Nephron progenitor cell (in vitro differentiated cells): ENCODE measurements around the gene DGKE.

Experiments
- DNase-seq: peaks from one replicate; pipeline ENCODE4 v3.0.0; 2021
- H3K27ac Mint-ChIP-seq: 2 replicates; pipeline ENCODE4 v1.8.0; 2021; ENCODE audit warnings: mild to moderate bottlenecking, moderate library complexity, mixed read lengths
- H3K27me3 Mint-ChIP-seq: 2 replicates; pipeline ENCODE4 v1.8.0; 2021; ENCODE audit warnings: mild to moderate bottlenecking, low read depth, mixed read lengths; ENCODE audit not compliant: poor library complexity
- H3K36me3 Mint-ChIP-seq: 2 replicates; pipeline ENCODE4 v1.8.0; 2021; ENCODE audit warnings: low read depth, mixed read lengths
- H3K4me1 Mint-ChIP-seq: 2 replicates; pipeline ENCODE4 v1.8.0; 2021; ENCODE audit warnings: mixed read lengths
- H3K4me3 Mint-ChIP-seq: 2 replicates; pipeline ENCODE4 v1.8.0; 2021; ENCODE audit warnings: mild to moderate bottlenecking, moderate library complexity, mixed read lengths
- H3K9me3 Mint-ChIP-seq: 2 replicates; pipeline ENCODE4 v1.8.0; 2021; ENCODE audit warnings: mild to moderate bottlenecking, moderate library complexity, mixed read lengths
- TF ChIP-seq, protein P1 (sequence below): fragments of 200-600 bp; sonication (generic); IDR thresholded peaks from 2 replicates; pipeline ENCODE4 v1.5.0; 2021; ENCODE audit warnings: antibody characterized with exemption

Gene DGKE

DNA sequence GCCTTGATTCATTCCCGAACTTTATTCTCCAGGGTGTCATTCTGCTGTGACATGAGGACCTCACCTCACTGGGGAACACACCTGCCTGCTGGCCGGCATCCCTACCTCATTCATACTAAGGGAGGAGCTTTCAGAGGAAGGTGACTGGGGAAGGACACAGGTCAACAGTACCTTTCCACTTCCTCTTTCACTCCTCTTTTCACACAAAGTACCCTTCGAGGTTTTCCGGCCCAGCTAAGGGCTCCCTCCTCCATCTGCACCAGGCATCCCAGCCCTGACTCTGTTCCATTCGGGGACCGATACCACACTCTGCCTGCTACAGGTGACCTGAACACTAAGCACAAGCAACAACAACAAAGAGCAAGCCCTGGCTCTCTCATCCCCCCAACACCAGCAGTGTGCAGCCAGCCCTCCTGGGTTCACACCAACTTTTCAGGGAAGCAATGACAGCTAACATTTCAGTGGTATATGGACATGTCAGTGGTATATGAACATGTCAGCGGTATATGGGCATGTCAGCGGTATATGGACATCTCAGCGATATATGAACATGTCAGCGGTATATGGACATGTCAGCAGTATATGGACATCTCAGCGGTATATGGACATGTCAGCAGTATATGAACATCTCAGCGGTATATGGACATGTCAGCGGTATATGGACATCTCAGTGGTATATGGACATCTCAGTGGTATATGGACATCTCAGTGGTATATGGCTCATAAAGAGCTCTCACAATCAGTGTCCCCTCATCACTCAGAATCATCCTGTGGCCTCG, 63.9 kb downstream of the DGKE start:
- Mint-ChIP-seq H3K4me1 (peaks cover 77% of the 10 kb centered on the region), H3K27ac (no peak overlapping the region), H3K9me3 (no peaks in the 10 kb centered on the region), H3K4me3 (no peak overlapping the region), H3K36me3 (peaks cover 41% of the 10 kb centered on the region), H3K27me3 (peaks cover 2% of the 10 kb centered on the region)
- TF ChIP-seq, protein P1, sequence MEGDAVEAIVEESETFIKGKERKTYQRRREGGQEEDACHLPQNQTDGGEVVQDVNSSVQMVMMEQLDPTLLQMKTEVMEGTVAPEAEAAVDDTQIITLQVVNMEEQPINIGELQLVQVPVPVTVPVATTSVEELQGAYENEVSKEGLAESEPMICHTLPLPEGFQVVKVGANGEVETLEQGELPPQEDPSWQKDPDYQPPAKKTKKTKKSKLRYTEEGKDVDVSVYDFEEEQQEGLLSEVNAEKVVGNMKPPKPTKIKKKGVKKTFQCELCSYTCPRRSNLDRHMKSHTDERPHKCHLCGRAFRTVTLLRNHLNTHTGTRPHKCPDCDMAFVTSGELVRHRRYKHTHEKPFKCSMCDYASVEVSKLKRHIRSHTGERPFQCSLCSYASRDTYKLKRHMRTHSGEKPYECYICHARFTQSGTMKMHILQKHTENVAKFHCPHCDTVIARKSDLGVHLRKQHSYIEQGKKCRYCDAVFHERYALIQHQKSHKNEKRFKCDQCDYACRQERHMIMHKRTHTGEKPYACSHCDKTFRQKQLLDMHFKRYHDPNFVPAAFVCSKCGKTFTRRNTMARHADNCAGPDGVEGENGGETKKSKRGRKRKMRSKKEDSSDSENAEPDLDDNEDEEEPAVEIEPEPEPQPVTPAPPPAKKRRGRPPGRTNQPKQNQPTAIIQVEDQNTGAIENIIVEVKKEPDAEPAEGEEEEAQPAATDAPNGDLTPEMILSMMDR = no peak
- DNase-seq = no peak

DNA sequence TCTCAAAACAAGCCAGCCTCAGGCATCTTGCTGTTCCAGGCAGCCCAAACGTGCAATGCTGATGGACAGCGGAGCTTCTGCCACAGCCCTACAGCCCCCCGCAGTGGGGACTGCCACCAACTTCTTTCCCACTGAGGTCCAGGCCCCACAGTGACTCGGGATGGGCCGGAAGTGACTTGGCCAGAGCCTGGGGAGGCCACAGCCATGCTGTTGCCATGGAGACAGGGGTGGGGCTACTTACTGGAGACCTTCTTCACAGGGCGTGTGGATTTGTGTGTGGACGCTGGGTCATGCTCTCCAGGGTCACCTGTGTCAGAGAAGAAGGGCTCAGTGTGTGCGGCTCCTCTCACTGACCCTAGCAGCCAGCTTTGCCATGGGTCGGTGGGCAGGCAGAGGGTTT, 64.9 kb downstream of the DGKE start:
- Mint-ChIP-seq H3K27ac (peak overlapping the region; percentile 65), H3K4me1 (peaks cover 69% of the 10 kb centered on the region), H3K27me3 (peaks cover 2% of the 10 kb centered on the region), H3K9me3 (no peaks in the 10 kb centered on the region), H3K4me3 (no peak overlapping the region), H3K36me3 (peaks cover 46% of the 10 kb centered on the region)
- peak; percentile 20 for DNase-seq
- TF ChIP-seq, protein P1 = no peak

DNA sequence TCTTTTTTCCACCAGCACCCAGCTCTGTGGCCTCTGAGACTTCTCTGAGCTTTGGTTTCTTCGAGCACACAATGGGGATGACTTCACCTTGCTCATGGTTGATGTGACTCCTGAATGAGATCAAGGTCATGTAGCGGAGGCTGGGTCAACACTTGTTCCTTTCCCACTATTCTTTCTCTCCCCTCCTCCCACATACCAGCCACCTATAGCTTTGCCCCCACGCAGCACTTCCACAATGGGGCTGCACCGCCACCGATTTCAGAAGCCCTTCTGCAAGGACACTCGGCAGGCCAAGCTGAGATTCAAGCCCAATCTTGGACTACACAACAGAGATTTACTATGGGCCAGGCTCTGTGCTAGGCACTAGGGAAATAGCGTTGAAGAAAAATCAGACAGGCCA, 65.5 kb downstream of the DGKE start:
- peaks cover 66% of the 10 kb centered on the region for H3K4me1 Mint-ChIP-seq
- peaks cover 5% of the 10 kb centered on the region for H3K9me3 Mint-ChIP-seq
- H3K4me3 Mint-ChIP-seq = no peak overlapping the region
- H3K27me3 Mint-ChIP-seq = peaks cover 2% of the 10 kb centered on the region
- no peak for DNase-seq
- TF ChIP-seq, protein P1 = no peak
- H3K27ac Mint-ChIP-seq = peak overlapping the region; percentile 65
- H3K36me3 Mint-ChIP-seq = peaks cover 50% of the 10 kb centered on the region

DNA sequence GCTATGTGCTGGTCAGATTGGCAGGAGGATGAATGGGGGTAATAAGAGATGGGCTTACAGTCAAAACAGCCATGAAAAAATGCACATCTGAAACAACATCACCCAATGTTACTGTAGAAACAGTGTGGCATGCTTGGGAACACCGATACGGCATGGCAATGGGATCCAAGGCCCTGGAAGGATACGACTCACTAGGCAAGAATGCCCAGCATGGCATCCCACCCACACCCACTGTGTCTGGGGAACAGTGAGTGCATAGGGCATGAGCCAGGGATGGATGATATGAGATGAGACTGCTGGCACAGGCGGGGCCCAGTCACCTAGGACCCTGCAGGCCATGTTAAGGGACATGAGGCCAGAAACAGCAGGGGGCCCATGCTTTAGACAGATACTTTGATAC, 68.4 kb downstream of the DGKE start:
- TF ChIP-seq, protein P1 = no peak
- no peak for DNase-seq
- Mint-ChIP-seq H3K36me3 (peaks cover 64% of the 10 kb centered on the region), H3K9me3 (peaks cover 6% of the 10 kb centered on the region), H3K27me3 (no peaks in the 10 kb centered on the region), H3K4me3 (no peak overlapping the region), H3K4me1 (peaks cover 44% of the 10 kb centered on the region), H3K27ac (no peak overlapping the region)

DNA sequence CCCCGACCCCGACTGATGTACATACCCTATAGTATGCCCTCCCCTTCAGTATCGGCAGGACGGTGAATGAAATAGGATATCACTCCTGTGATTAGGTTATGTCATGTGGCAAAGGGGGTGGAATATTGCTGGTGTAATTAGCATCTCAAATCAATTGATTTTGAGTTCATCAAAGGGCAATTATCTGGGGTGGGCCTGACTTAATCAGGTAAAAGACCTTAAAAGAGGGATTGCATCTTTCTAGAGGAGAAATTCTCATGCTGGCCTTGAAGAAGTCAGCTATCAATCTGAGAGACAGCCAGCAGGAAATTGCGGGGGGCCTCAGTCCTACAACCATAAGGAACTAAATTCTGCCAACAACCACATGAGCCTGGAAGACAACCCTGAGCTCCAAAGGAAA, 69.6 kb downstream of the DGKE start:
- Mint-ChIP-seq H3K9me3 (peaks cover 6% of the 10 kb centered on the region), H3K4me3 (no peak overlapping the region), H3K27me3 (no peaks in the 10 kb centered on the region), H3K4me1 (peaks cover 33% of the 10 kb centered on the region), H3K36me3 (peaks cover 76% of the 10 kb centered on the region), H3K27ac (no peak overlapping the region)
- DNase-seq = no peak
- TF ChIP-seq, protein P1 = no peak

DNA sequence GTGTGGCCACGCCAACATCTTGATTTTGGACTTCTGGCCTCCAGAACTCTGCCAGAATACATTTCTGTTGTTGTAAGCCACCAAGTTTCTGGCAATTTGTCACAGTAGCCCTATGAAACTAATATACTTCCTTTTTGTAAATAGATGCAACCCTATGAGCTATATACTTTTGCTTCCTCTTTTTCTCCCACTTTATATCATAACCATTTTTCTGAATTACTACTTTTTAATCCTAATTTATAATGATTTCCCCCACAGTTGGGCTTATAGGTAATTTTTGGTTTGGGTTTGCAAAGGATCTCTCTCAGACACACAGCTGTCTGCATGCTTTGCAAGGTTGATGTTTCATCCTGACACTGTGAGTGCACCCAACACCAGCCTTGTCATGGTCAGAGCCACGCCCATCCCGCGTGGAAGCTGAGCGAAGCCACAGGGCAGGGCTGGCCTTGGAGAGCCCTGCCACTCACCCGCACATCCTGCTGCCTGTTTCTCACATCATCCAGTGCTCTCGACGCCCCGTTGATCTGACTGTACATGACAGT, 74.1 kb downstream of the DGKE start:
- H3K4me1 Mint-ChIP-seq = peaks cover 5% of the 10 kb centered on the region
- H3K27ac Mint-ChIP-seq = no peak overlapping the region
- H3K36me3 Mint-ChIP-seq = peaks cover 49% of the 10 kb centered on the region
- DNase-seq = no peak
- H3K27me3 Mint-ChIP-seq = peaks cover 19% of the 10 kb centered on the region
- H3K9me3 Mint-ChIP-seq = peaks cover 6% of the 10 kb centered on the region
- TF ChIP-seq, protein P1 = no peak
- no peak overlapping the region for H3K4me3 Mint-ChIP-seq
